Loucy (cell line): ENCODE data around the gene TLR8.

Source experiments
- H2AFZ ChIP-seq: fragments of 200-600 bp; sonication (generic); 2 replicates; pipeline ENCODE4 v1.6.0; 2016; ENCODE audit warnings: antibody characterized with exemption, mild to moderate bottlenecking, low read length, moderate library complexity
- H3F3A ChIP-seq: fragments of 200-600 bp; 2 replicates; pipeline ENCODE4 v1.6.0; 2016; ENCODE audit warnings: antibody characterized with exemption, low read depth, mild to moderate bottlenecking
- H3K27me3 ChIP-seq: fragments of 200-600 bp; sonication (generic); 2 replicates; pipeline ENCODE4 v1.6.1; 2014; ENCODE audit warnings: low read length, mild to moderate bottlenecking; ENCODE audit not compliant: insufficient read depth, poor library complexity, severe bottlenecking
- H3K36me3 ChIP-seq: fragments of 200-600 bp; sonication (generic); 2 replicates; pipeline ENCODE4 v1.6.1; 2016; ENCODE audit warnings: low read length; ENCODE audit not compliant: insufficient read depth
- H3K4me1 ChIP-seq: fragments of 200-600 bp; sonication (generic); 2 replicates; pipeline ENCODE4 v1.5.1; 2014; ENCODE audit warnings: low read length, mild to moderate bottlenecking; ENCODE audit not compliant: insufficient read depth, poor library complexity, severe bottlenecking
- H3K4me2 ChIP-seq: fragments of 200-600 bp; sonication (generic); 2 replicates; pipeline ENCODE4 v1.6.0; 2014; ENCODE audit warnings: antibody characterized with exemption, low read length, low read depth, mild to moderate bottlenecking; ENCODE audit not compliant: poor library complexity, severe bottlenecking
- H3K4me3 ChIP-seq: fragments of 200-600 bp; sonication (generic); 2 replicates; pipeline ENCODE4 v1.5.1; 2014; ENCODE audit warnings: low read length, mild to moderate bottlenecking, mixed read lengths; ENCODE audit not compliant: poor library complexity, severe bottlenecking
- H3K79me2 ChIP-seq: fragments of 200-600 bp; sonication (generic); 2 replicates; pipeline ENCODE4 v1.6.1; 2014; ENCODE audit warnings: low read length; ENCODE audit not compliant: insufficient read depth
- H3K9ac ChIP-seq: fragments of 200-600 bp; sonication (generic); 2 replicates; pipeline ENCODE4 v1.6.0; 2014; ENCODE audit warnings: mild to moderate bottlenecking, low read depth, low read length, moderate library complexity; ENCODE audit not compliant: poor library complexity, severe bottlenecking
- H3K9me2 ChIP-seq: fragments of 200-600 bp; sonication (generic); replicated peaks from 2 replicates; pipeline ENCODE4 v1.6.1; 2016; ENCODE audit warnings: low read depth, low read length, mixed read lengths
- H3K9me3 ChIP-seq: fragments of 200-600 bp; sonication (generic); 2 replicates; pipeline ENCODE4 v1.6.1; 2014; ENCODE audit warnings: mild to moderate bottlenecking, antibody characterized with exemption, low read length, low read depth; ENCODE audit not compliant: insufficient read depth
- H4K20me1 ChIP-seq: fragments of 200-600 bp; sonication (generic); 2 replicates; pipeline ENCODE4 v1.6.0; 2014; ENCODE audit warnings: antibody characterized with exemption, low read length, mild to moderate bottlenecking; ENCODE audit not compliant: insufficient read depth, poor library complexity, severe bottlenecking
- CTCF ChIP-seq: fragments of 200-600 bp; sonication (generic); conservative IDR thresholded peaks from 2 replicates; pipeline ENCODE4 v1.5.1; 2014; ENCODE audit warnings: mild to moderate bottlenecking, antibody characterized with exemption, low read length
- EZH2phosphoT487 ChIP-seq: fragments of 200-600 bp; IDR thresholded peaks from 2 replicates; pipeline ENCODE4 v1.6.1; 2018; ENCODE audit warnings: antibody characterized with exemption, mild to moderate bottlenecking, moderate library complexity, borderline replicate concordance

Gene TLR8

DNA sequence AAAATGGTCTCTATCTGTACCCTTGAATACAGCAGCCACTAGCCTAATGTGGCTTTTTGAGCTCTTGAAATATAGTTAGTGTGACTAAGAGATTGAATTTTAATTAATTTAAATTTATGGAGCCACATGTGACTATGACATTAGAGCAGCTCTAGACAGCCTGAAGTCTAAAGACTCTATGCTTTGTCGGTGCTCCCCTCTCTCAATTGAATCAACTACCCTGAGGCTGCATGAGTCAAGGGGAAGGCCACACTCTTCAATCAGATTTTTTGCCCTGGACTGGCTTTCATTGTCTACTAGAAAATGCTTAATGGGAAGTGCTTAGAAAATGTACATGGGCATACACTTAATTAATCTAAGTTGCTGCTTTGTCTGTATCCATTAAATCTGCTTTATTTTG is 27.9 kb upstream of the TLR8 start:
- H3K27me3 ChIP-seq = no peaks in the 10 kb centered on the region
- no peaks in the 10 kb centered on the region for H3F3A ChIP-seq
- H3K9me3 ChIP-seq = no peaks in the 10 kb centered on the region
- no peaks in the 10 kb centered on the region for H4K20me1 ChIP-seq
- no peak overlapping the region for H3K9ac ChIP-seq
- H3K4me2 ChIP-seq = no peak overlapping the region
- no peaks in the 10 kb centered on the region for H3K36me3 ChIP-seq
- H3K9me2 ChIP-seq = no peaks in the 10 kb centered on the region
- H3K4me3 ChIP-seq = no peak overlapping the region
- TF ChIP-seq EZH2phosphoT487 (no peak), CTCF (no peak)
- no peaks in the 10 kb centered on the region for H3K79me2 ChIP-seq
- no peaks in the 10 kb centered on the region for H3K4me1 ChIP-seq
- no peak overlapping the region for H2AFZ ChIP-seq

GRCh38 chrX:12881914-12882313 is 24.5 kb upstream of the TLR8 start:
- Histone ChIP-seq H3F3A (no peaks in the 10 kb centered on the region), H3K79me2 (no peaks in the 10 kb centered on the region), H3K4me3 (no peak overlapping the region), H3K4me2 (no peak overlapping the region), H3K9ac (no peak overlapping the region), H3K9me2 (no peaks in the 10 kb centered on the region), H3K4me1 (no peaks in the 10 kb centered on the region), H2AFZ (no peak overlapping the region), H4K20me1 (no peaks in the 10 kb centered on the region), H3K9me3 (no peaks in the 10 kb centered on the region), H3K27me3 (no peaks in the 10 kb centered on the region), H3K36me3 (no peaks in the 10 kb centered on the region)
- TF ChIP-seq CTCF (no peak), EZH2phosphoT487 (no peak)

DNA sequence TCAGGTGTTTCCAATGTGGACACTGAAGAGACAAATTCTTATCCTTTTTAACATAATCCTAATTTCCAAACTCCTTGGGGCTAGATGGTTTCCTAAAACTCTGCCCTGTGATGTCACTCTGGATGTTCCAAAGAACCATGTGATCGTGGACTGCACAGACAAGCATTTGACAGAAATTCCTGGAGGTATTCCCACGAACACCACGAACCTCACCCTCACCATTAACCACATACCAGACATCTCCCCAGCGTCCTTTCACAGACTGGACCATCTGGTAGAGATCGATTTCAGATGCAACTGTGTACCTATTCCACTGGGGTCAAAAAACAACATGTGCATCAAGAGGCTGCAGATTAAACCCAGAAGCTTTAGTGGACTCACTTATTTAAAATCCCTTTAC is 20.9 kb upstream of the TLR8 start:
- H3K9me3 ChIP-seq = no peaks in the 10 kb centered on the region
- TF ChIP-seq EZH2phosphoT487 (no peak), CTCF (no peak)
- H3K4me1 ChIP-seq = no peaks in the 10 kb centered on the region
- no peaks in the 10 kb centered on the region for H3F3A ChIP-seq
- H4K20me1 ChIP-seq = no peaks in the 10 kb centered on the region
- H3K4me3 ChIP-seq = no peak overlapping the region
- H3K36me3 ChIP-seq = no peaks in the 10 kb centered on the region
- H3K79me2 ChIP-seq = no peaks in the 10 kb centered on the region
- H3K9me2 ChIP-seq = no peaks in the 10 kb centered on the region
- H3K4me2 ChIP-seq = no peak overlapping the region
- H3K9ac ChIP-seq = no peak overlapping the region
- H2AFZ ChIP-seq = no peak overlapping the region
- no peaks in the 10 kb centered on the region for H3K27me3 ChIP-seq
